Stimulated activated CD8-positive, alpha-beta memory T cell treated with anti-CD3 and anti-CD28 coated beads, Interleukin-7, amount 100 ng/mL, for 48 hours (primary cell): ENCODE results near the gene LIX1L.

ENCODE experiments used
- DNase-seq, 2 donors: peaks; one replicate each; pipeline ENCODE4 v3.0.0-alpha.2; 2020; ENCODE audit warnings: low read depth in 1 of 2; ENCODE audit errors: extremely low read depth in 1 of 2

Gene LIX1L

DNA sequence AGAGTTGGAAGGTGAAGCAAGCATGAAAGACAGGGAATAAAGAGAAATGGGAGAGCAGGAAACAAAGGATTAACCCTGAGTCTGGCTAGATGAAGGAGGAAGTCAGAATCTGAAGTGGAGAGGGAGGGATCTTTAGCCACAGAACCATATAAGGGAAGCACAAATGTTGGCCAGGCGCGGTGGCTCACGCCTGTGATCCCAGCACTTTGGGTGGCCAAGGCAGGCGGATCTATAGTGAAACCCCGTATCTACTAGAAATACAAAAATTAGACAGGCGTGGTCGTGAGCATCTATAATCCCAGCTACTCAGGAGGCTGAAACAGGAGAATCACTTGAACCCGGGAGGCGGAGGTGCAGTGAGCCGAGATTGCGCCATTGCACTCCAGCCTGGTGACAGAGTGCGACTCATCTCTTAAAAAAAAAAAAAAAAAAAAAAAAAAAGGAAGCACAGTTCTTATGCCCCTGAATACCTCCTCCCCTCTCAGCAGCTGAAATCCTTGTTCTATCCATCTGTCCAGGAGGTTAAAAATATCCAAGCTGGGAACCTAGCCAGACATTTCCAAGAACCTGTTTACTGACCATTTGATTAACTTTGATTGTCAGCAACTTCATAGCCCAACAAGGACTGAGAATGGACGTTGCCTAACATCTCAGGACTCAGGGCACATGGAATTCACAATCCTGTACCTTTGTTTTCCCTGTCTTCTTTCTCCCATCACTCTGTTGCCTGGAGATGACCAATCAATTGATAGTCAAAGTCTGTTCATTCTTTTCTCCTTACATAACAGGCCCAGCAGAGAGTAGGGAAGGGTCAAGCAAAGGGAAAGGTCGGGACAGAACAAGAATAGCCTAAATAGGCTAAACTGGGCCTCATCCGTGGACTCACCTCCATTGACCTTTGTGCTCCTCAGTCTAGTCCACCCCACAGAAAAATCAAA is 28.0 kb upstream of the LIX1L start:
- no peak for DNase-seq

- no peak for DNase-seq
These were observed 27.3 kb upstream of the LIX1L start for GRCh38 chr1:145985129-145985501.

GRCh38 chr1:145983960-145984830 is 26.4 kb upstream of the LIX1L start:
- DNase-seq, result no peak

GRCh38 chr1:145983206-145983675 is 25.4 kb upstream of the LIX1L start:
- DNase-seq, result no peak

DNA sequence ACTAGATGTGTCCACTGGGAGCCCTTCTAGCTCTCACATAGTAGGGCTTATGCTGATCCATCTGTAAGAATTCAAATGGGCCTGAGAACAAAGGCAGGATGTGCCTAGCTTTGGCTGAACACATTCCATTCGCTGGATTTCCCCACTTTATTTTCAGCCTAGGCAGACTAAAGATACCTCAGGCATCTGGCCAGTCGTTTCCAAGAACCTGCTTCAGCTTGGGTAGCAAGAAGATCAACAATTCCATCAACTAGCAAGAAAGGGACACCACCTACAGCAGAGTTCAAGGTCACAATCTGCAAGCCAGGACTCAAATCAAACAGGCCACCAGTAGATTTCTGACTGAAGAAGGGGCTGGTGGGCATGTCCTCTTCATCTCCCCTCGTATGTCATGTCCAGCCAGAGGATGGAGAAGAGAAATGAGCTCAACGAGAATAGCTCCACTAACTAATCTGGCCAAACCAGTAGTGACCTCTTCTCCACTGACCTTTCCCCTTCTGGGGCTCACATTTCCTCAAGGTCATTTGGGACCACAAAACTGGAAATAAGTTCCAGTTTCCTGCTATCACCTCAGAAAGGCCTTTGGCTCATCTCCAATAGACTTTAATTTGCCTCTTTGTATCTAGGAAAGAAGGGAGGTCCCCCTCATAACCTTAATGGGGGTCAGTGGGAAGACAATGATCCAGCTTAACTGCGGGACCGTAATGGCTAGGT is 24.4 kb upstream of the LIX1L start:
- no peak for DNase-seq

DNA sequence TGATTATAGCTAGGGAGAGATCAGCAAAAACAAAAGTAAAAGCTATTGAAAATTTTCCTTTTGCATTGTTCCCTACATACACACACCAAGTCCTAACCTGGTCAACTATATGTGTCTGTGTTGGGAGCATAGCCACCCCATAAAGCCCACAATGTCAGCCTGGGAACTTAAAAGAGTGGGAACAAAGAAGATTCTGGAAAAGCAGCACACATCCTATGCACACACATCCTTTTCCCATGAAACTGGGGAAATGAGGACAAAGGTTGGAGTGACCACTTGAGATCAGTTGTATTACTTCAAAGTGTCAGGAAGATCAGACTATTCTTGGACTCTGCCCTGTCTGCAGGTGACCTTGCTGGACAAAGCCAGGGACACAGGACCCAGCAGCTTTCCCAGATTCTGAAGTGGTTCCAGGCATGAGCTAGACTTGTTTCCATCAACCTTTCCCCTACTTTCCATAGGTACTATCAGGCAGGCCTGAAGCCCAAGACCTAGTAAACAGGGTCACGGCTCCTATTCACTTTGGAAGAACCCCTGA is 22.7 kb upstream of the LIX1L start:
- no peak for DNase-seq

GRCh38 chr1:145979746-145980456 is 22.1 kb upstream of the LIX1L start:
- no peak for DNase-seq

- DNase-seq, result peak in 1 of 2 donors; percentile 87
These were observed 21.3 kb upstream of the LIX1L start for GRCh38 chr1:145978854-145979745.

GRCh38 chr1:145978471-145978853 is 20.6 kb upstream of the LIX1L start:
- no peak for DNase-seq

- no peak for DNase-seq
These were observed 20.0 kb upstream of the LIX1L start for GRCh38 chr1:145977486-145978470.

DNA sequence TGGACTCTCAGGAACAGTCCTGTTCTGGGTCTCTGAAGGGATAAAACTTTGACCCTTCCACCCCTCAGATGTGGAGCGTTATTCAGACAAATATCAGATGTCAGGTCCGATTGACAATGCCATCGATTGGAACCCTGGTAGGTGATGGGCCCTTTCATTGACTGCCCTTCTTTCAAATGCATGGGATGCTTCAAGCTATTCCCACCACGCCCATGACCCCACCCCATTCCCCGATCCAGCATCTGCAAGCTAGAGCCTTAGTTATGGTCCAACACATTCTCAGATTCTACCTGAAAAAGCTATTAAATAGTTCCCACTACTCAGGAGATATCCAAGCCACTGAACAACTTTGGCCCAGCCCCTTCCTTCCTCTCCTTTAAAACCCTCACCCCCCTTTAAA is 19.2 kb upstream of the LIX1L start:
- DNase-seq, result no peak

- DNase-seq, result no peak
These were observed 17.4 kb upstream of the LIX1L start for GRCh38 chr1:145975216-145975615.

GRCh38 chr1:145974721-145975120 is 16.9 kb upstream of the LIX1L start:
- no peak for DNase-seq

GRCh38 chr1:145972580-145972979 is 14.8 kb upstream of the LIX1L start:
- DNase-seq, result no peak

GRCh38 chr1:145967288-145967687 is 9.5 kb upstream of the LIX1L start:
- DNase-seq, result no peak

DNA sequence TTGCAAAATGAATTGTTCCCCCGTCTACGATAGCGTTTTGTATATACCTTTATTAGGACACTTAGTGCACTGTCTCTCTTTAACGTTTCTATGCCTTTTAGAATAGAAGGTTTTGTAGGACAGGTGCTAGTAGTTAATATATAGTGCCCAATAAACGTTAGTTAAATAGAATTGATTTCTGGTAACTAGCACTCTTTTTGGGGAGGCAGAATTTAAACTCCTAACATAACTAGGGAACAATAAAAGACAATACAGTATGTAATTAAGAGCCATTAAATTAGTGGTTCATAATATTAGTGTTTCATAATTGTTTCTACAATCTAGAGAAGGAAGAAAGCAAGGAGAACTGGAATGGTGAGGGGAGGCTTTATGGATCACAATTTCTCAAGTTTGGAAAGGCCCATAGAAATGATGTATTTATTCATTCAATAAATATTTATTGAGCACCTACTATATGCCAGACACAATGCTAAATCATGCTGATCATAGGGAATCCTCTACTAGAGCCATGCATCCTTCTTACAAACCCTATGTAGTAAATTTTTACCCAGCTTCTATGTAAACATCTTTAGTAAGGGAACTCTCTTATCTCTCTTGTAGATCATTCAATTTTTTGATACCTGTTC is 7.4 kb upstream of the LIX1L start:
- DNase-seq, result no peak

DNA sequence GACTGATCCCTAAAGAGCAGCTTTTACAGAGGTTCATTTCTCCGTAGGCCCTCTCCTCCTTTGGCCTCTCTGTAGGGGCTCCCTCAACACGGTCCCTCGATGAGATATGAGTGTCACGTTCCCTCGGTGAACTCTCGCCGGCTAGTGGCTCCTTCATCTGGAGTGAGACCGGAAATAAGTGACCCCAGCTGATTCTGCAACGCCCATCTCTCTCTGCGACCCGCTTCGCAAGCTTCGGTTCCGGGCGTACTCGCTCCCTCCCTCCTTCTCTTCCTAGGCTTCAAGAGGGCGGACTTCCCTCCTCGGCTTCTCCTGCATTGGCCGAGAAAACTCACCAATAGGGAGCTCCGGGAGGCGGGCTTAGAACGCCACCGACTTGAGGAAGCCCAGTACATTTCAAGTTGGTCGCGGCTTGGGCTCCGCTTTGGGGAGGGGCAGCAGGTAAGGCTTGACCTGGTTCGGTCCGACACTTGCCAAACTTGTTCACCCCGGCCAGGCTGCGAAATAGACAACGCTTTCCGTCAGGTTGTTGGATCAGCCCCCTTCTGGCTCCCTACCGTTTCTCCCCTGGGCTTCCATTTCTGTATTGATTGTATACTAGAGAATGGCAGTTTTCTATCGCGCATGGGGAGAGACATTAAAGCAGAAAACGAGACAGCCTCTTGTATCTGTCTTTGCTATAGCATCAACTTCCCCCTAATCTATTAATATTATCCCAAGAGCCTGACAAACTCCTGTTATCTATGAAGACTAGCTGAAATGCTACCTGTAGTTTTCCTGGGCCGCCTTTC is 6.7 kb upstream of the LIX1L start, which contains the start of the genes ANKRD34A and POLR3GL:
Gene ANKRD34A, minus strand, starts transcription at position 248 of the 791 bp plus-strand sequence. CDS start 2,816 bp downstream, outside the sequence.
Gene POLR3GL, plus strand, starts transcription at position 363 of the 791 bp plus-strand sequence. CDS start 10,176 bp downstream, outside the sequence.
- DNase-seq, result peak; percentile 81 to 94
